Activated CD8-positive, alpha-beta memory T cell treated with anti-CD3 and anti-CD28 coated beads for 36 hours (primary cell): ENCODE measurements around the gene TGM4. TPM values are rescaled to one million over a fixed set of nuclear protein-coding genes. Genes with fewer than 3 reads are reported as not detected.

Experiments used
- CTCF ChIA-PET: fragments of 350-600 bp; sonication (Branson Sonifier 250); formaldehyde crosslinking; loops from one replicate; lab custom pipeline; 2021; ENCODE audit warnings: antibody characterized with exemption; lab: Charles Lee
- POLR2A ChIA-PET: fragments of 350-600 bp; sonication (Branson Sonifier 250); formaldehyde crosslinking; loops from one replicate; lab custom pipeline; 2021; ENCODE audit warnings: antibody characterized with exemption; lab: Charles Lee
- total RNA-seq, 2 experiments: library from RNA; stranded (reverse); gene quantifications; one replicate each; pipeline ENCODE4 v1.2.3, GENCODE V29; 2021

The TGM4 gene
- total RNA-seq, 2 experiments from 2014 or later, result not detected

GRCh38 chr3:44905446-44906157, 31.2 kb downstream of the TGM4 start:
- ChIA-PET POLR2A (no interaction called here), CTCF (no interaction called here)

- ChIA-PET CTCF (interaction anchor here (0.6 kb wide), 1 partner anchor 114 kb away, joined by 3 read pairs; no protein-coding TSS in a partner anchor), POLR2A (no interaction called here)
These were observed 32.6 kb downstream of the TGM4 start for GRCh38 chr3:44906997-44907396.

DNA sequence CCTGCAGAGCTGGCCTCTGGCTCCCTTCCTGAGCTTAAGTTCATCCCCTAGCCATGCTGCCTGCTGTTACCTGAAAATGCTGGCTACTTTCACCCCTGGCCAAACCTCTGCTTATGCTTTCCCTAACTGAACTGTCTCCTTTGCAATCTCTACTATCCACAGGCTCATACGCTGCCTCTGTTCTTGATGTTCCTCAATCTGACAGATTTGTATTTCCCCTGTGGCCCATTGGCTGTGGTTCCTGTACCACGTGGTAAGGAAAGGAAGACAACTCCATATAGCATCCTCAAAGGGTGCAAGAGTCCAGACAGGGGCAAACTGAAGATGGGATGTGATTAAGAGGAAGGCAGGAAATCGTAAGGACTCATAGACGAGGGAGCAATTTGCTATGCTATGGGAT, 33.2 kb downstream of the TGM4 start:
- ChIA-PET POLR2A (no interaction called here), CTCF (interaction anchor here (0.6 kb wide), 1 partner anchor 115 kb away, joined by 3 read pairs; no protein-coding TSS in a partner anchor)

- ChIA-PET POLR2A (no interaction called here), CTCF (no interaction called here)
These were observed 34.7 kb downstream of the TGM4 start for GRCh38 chr3:44909063-44909462.

DNA sequence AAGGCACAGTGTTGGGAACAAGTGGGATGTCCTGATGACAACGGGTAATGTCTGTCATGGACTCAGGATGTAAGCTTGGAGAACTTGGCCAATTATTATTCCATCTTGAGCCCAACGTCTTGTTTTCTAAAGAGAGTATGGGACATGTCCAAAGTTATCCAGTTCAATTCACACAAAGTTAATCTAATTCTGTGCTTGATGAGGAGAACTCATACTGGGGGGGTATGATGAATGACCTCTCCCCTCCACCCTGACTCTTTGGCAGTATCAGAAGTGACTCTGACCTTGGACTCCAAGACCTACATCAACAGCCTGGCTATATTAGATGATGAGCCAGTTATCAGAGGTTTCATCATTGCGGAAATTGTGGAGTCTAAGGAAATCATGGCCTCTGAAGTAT, 36.3 kb downstream of the TGM4 start:
- CTCF ChIA-PET, result interaction anchor here (0.6 kb wide), 1 partner anchor 24 kb away, joined by 3 read pairs; no protein-coding TSS in a partner anchor
- POLR2A ChIA-PET, result no interaction called here

GRCh38 chr3:44913868-44914468, 39.6 kb downstream of the TGM4 start:
- ChIA-PET CTCF (interaction anchor here (0.7 to 4.7 kb wide), 5 partner anchors 30 to 591 kb away, joined by 3 to 22 read pairs (median 3); no protein-coding TSS in a partner anchor), POLR2A (no interaction called here)

- POLR2A ChIA-PET, result no interaction called here
- CTCF ChIA-PET, result interaction anchor here (1.8 to 4.7 kb wide), 2 partner anchors 382 to 384 kb away, joined by 7 to 22 read pairs; no protein-coding TSS in a partner anchor
These were observed 40.5 kb downstream of the TGM4 start for GRCh38 chr3:44914936-44915335.

GRCh38 chr3:44915702-44916438, 41.5 kb downstream of the TGM4 start:
- CTCF ChIA-PET, result interaction anchor here (0.5 to 4.7 kb wide), 2 partner anchors 383 to 552 kb away, joined by 3 to 22 read pairs; no protein-coding TSS in a partner anchor
- POLR2A ChIA-PET, result no interaction called here

DNA sequence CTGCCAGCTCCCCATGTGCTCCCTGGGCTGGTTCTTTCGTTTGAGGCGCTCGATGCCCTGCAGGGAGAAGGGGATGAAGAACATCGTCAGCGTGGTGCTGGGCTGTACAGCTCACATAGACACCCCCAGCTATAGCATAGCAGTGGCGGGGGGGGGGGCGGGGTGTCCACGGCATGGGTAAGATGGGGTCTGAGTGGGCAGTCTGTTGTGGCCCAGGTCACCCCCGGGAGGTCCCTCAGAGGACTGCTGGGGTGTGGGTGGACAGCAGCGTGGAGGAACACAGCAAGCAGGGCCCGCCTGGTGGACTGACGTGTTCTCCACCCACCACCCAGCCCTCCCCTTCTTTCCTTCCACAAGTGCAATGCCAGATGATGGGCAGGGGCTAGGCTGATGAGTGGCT, 43.7 kb downstream of the TGM4 start:
- ChIA-PET POLR2A (no interaction called here), CTCF (no interaction called here)

DNA sequence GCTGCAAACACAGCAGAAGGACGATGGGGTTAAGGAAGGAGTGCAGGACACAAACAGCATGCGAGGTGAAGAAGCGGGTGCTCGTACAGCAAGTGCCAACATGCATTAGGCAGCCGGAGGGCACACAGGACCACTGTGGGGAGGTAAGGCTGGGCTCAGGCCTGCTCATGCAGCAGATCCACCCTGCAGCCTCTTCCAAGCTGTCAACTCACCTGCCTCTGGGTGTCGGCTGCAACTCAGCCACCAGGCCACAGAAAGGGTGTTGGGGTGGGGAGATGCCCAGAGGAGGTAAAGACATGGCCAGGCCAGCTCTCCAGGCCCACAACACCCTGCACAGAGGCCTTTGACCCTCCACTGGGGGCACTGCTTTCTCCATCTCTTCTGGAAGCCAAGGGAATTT, 44.2 kb downstream of the TGM4 start:
- ChIA-PET POLR2A (no interaction called here), CTCF (no interaction called here)

DNA sequence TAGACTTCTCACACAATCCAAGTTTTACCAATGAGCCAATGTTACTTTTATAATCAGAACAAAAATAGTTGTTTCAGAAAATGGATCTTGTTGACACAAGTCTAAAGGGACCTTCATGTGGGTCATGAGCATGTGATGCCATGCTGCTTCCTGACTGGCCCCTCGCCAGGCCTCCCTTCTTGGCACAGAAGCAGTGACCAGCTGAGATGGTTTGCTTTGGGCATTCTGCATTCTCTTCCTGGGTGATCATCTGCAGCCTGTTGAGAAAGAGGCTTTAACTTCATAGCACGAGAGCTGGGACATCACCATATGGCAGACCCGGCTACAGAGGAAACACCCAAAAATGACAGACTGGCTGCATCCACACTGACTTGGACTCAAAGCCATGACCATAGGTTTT, 45.7 kb downstream of the TGM4 start:
- ChIA-PET POLR2A (no interaction called here), CTCF (no interaction called here)

- CTCF ChIA-PET, result interaction anchor here (0.8 kb wide), 1 partner anchor 393 kb away, joined by 3 read pairs; no protein-coding TSS in a partner anchor
- POLR2A ChIA-PET, result no interaction called here
These were observed 49.4 kb downstream of the TGM4 start for GRCh38 chr3:44923632-44924456.

DNA sequence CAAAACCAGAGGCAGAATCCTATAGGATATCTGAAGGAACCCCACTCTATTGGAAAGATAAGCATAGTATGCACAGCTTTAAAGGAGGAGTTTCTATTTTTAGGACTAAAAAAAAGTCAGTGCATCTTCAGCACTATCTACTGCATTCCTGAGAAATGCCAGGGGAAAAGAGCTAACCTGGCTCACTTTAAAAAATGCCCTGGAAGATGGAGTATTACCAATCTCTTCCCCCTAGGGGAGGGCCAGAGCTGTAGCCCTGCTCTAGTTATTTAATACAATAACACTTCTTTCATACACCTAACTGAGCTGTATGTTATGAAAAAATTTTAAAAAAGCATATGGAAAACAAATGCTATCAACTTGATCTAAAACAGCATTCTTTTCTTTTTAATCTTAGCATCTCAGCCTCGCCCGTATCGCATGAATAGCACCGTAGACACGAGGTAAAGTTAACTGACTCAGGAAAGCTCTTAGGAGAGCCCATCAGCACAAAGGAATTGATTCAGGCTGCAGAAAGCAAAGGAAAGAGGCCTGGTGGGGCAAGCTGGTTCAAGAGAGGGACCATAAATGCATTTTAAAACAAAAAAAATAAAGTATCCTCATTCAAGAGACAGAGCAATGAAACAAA, 50.2 kb downstream of the TGM4 start:
- ChIA-PET POLR2A (no interaction called here), CTCF (no interaction called here)

GRCh38 chr3:44926172-44926571, 51.8 kb downstream of the TGM4 start:
- ChIA-PET CTCF (no interaction called here), POLR2A (no interaction called here)

DNA sequence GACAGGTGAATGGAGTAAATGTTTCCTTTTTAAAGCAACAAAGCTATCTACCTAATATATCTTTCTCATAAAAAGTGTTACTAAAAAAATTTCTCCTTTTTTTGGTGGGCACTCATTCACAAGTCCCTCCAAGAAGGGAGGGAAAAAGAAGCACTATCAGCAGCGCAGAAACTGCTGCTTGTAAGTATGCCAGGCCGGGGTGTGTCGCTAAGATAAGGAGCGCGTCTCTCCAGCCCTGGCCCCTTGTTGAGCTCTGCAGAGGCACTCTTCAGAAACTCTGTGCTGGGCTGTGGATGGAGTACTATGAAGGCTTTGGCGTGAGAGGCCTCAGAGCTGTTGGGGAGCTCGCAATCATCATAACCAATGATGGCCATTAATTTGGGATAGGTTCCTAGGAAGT, 52.5 kb downstream of the TGM4 start:
- ChIA-PET POLR2A (interaction anchor here (0.6 kb wide), 1 partner anchor 226 kb away, joined by 3 read pairs; no protein-coding TSS in a partner anchor), CTCF (no interaction called here)

DNA sequence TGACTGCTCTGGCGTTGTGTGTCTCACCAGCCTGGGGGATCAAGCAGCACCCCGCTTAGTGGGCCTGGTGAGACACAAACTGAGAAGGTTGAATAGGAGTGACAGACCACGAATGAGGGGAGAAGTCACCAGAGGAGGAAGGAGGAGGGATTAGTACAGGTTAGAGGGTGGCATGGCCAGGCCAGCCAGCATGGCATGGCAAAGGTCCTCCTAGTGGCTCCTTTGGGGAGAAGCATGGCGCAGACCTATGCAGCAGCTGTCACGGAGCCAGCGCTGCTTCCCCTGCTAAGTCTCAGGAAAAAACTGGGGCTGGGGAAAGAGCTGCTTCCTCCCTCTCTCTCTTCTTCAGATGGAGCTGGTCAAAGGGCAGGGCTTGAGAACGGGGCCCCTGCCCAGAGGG, 53.0 kb downstream of the TGM4 start:
- POLR2A ChIA-PET, result interaction anchor here (0.6 kb wide), 1 partner anchor 226 kb away, joined by 3 read pairs; no protein-coding TSS in a partner anchor

GRCh38 chr3:44929782-44930181, 55.4 kb downstream of the TGM4 start:
- POLR2A ChIA-PET, result no interaction called here
- CTCF ChIA-PET, result no interaction called here

More for the DNA sequence above, 53.0 kb downstream of the TGM4 start:
- CTCF ChIA-PET, result no interaction called here

GRCh38 chr3:44930911-44931310, 56.5 kb downstream of the TGM4 start:
- ChIA-PET POLR2A (no interaction called here), CTCF (no interaction called here)

- CTCF ChIA-PET, result no interaction called here
These were observed 57.4 kb downstream of the TGM4 start for GRCh38 chr3:44931791-44932190.

More at GRCh38 chr3:44931791-44932190, 57.4 kb downstream of the TGM4 start:
- POLR2A ChIA-PET, result no interaction called here
